Measurements from ENCODE around the gene DNHD1. TPM values are rescaled to one million over a fixed set of nuclear protein-coding genes. Genes with fewer than 3 reads are reported as not detected.
"Not testable (repeated sequence)": the region's sequence is repeated elsewhere in the genome, so short reads cannot be mapped to it uniquely, and the experiment has no call there.

The DNHD1 gene
- total RNA-seq, 1 experiment from 2014 or later: 11.5 TPM

DNA sequence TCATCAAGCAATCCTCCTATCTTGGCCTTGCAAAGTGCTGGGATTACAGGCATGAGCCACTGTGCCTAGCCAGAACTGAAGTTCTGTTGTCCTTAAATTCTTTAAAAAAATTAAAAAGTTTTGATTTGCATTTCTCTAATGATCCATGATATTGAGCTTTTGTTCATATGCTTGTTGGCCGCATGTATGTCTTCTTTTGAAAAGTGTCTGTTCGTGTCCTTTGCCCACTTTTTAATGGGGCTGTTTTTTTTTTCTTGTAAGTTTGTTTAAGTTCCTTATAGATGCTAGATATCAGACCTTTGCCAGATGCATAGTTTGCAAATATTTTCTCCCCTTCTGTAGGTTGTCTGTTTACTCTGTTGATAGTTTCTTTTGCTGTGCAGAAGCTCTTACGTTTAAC, 24.9 kb downstream of the DNHD1 start:
- ATAC-seq; POLR2A ChIA-PET; H3K9me3 Mint-ChIP-seq; DNase-seq (ENCODE audit: low spot score); H3K36me3 Mint-ChIP-seq; H3K4me1 Mint-ChIP-seq; H3K27ac Mint-ChIP-seq; H3K27me3 Mint-ChIP-seq (ENCODE audit: low read depth); H3K4me3 Mint-ChIP-seq: not testable (repeated sequence)
- CTCF ChIA-PET: interaction anchor here (1.3 kb wide), 1 partner anchor 9 kb away, joined by 5 read pairs; no protein-coding TSS in a partner anchor

DNA sequence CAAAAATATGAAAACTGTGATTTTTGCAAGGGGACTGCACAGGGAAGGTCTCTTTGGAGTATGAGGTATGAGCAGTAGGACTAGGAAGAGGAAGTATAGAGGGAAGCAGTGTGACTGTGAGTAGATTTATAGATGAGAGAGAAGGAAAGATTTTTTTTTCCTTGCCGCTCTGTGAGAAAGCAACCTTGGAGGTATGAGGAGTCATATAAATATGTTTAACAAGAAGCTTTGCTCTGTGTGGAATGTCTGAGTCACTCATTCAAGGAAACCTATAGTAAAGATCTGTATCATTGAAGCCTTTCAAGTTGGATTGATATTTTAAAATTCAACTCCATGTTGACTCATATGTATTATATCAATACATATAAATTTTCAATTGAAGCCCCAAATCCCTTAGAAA, 26.2 kb downstream of the DNHD1 start:
- no peaks in the 10 kb centered on the region for H3K9me3 Mint-ChIP-seq
- TF ChIP-seq, protein P1, sequence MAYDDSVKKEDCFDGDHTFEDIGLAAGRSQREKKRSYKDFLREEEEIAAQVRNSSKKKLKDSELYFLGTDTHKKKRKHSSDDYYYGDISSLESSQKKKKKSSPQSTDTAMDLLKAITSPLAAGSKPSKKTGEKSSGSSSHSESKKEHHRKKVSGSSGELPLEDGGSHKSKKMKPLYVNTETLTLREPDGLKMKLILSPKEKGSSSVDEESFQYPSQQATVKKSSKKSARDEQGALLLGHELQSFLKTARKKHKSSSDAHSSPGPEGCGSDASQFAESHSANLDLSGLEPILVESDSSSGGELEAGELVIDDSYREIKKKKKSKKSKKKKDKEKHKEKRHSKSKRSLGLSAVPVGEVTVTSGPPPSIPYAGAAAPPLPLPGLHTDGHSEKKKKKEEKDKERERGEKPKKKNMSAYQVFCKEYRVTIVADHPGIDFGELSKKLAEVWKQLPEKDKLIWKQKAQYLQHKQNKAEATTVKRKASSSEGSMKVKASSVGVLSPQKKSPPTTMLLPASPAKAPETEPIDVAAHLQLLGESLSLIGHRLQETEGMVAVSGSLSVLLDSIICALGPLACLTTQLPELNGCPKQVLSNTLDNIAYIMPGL (CRISPR knock-in tag; IDR thresholded peaks at IDR 0.05): no peak
- TF ChIP-seq ELF4 (CRISPR knock-in tag; IDR thresholded peaks at IDR 0.05; ENCODE audit: low read depth): no peak
- no peak for TF ChIP-seq ATF1 (CRISPR knock-in tag; IDR thresholded peaks at IDR 0.05)
- no peak for TF ChIP-seq ZNF263 (CRISPR knock-in tag; IDR thresholded peaks at IDR 0.05; ENCODE audit: low read depth)
- no peak for TF ChIP-seq RELA (CRISPR knock-in tag; IDR thresholded peaks at IDR 0.05; ENCODE audit: borderline replicate concordance)
- TF ChIP-seq, protein P2, sequence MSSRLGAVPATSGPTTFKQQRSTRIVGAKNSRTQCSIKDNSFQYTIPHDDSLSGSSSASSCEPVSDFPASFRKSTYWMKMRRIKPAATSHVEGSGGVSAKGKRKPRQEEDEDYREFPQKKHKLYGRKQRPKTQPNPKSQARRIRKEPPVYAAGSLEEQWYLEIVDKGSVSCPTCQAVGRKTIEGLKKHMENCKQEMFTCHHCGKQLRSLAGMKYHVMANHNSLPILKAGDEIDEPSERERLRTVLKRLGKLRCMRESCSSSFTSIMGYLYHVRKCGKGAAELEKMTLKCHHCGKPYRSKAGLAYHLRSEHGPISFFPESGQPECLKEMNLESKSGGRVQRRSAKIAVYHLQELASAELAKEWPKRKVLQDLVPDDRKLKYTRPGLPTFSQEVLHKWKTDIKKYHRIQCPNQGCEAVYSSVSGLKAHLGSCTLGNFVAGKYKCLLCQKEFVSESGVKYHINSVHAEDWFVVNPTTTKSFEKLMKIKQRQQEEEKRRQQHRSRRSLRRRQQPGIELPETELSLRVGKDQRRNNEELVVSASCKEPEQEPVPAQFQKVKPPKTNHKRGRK (CRISPR knock-in tag; IDR thresholded peaks at IDR 0.05; ENCODE audit: borderline replicate concordance): no peak
- no peak for TF ChIP-seq ZNF416 (CRISPR knock-in tag; IDR thresholded peaks at IDR 0.05)
- no peak for TF ChIP-seq SMAD3 (CRISPR knock-in tag; IDR thresholded peaks at IDR 0.05; ENCODE audit: borderline replicate concordance)
- TF ChIP-seq, protein P3, sequence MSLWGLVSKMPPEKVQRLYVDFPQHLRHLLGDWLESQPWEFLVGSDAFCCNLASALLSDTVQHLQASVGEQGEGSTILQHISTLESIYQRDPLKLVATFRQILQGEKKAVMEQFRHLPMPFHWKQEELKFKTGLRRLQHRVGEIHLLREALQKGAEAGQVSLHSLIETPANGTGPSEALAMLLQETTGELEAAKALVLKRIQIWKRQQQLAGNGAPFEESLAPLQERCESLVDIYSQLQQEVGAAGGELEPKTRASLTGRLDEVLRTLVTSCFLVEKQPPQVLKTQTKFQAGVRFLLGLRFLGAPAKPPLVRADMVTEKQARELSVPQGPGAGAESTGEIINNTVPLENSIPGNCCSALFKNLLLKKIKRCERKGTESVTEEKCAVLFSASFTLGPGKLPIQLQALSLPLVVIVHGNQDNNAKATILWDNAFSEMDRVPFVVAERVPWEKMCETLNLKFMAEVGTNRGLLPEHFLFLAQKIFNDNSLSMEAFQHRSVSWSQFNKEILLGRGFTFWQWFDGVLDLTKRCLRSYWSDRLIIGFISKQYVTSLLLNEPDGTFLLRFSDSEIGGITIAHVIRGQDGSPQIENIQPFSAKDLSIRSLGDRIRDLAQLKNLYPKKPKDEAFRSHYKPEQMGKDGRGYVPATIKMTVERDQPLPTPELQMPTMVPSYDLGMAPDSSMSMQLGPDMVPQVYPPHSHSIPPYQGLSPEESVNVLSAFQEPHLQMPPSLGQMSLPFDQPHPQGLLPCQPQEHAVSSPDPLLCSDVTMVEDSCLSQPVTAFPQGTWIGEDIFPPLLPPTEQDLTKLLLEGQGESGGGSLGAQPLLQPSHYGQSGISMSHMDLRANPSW (CRISPR knock-in tag; conservative IDR thresholded peaks at IDR 0.05; ENCODE audit: low read depth): no peak
- POLR2A ChIA-PET: no interaction called here
- CTCF ChIA-PET: no interaction called here
- H3K36me3 Mint-ChIP-seq: no peaks in the 10 kb centered on the region; the same call in 1 of the 2 replicates
- no peak overlapping the region for H3K27ac Mint-ChIP-seq
- ATAC-seq (no peak), DNase-seq (ENCODE audit: low spot score) (no peak)
- H3K4me1 Mint-ChIP-seq: no peaks in the 10 kb centered on the region
- H3K27me3 Mint-ChIP-seq (ENCODE audit: low read depth): no peaks in the 10 kb centered on the region; the same call in 1 of the 2 replicates
- H3K4me3 Mint-ChIP-seq: no peak overlapping the region

DNA sequence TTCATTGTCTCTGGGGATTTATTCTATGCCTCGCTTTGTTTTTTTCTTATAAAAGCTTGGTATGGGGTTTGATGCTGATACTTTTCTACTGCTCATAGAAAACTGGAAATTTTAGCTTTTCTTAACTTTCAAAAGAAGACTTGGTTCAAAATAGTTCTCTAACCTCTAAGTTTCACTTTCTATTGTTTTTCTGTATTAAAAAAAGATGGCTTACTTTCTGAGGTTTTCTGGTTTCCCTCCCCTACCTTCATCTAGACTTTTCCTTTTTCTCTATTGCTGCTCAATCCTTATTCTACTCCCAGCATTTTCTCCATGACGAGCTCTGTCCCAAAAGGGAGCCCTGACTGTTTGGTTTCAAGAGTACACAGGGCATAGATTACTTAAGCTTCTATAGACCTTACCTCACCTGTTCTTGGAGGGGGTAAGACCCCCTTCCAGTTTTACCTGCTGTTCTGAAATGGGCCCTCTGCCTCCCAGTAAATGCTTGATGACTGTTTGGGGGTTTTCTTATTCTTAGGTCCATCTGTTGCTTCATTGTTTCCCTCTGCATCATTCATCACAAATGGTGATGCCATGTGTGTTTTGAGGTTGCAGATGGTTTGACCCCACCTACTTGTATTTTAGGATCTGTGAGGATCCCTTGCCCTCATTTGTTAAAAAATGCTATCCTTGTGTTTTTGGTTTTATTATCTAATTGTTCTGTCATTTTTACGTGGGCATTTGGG, 29.5 kb downstream of the DNHD1 start:
- ATAC-seq (no peak), DNase-seq (ENCODE audit: low spot score) (no peak)
- Mint-ChIP-seq H3K36me3 (no peaks in the 10 kb centered on the region), H3K27me3 (ENCODE audit: low read depth) (no peaks in the 10 kb centered on the region; the same call in 1 of the 2 replicates), H3K4me1 (no peaks in the 10 kb centered on the region), H3K27ac (no peak overlapping the region), H3K4me3 (no peak overlapping the region), H3K9me3 (no peaks in the 10 kb centered on the region)
- TF ChIP-seq, protein P4, sequence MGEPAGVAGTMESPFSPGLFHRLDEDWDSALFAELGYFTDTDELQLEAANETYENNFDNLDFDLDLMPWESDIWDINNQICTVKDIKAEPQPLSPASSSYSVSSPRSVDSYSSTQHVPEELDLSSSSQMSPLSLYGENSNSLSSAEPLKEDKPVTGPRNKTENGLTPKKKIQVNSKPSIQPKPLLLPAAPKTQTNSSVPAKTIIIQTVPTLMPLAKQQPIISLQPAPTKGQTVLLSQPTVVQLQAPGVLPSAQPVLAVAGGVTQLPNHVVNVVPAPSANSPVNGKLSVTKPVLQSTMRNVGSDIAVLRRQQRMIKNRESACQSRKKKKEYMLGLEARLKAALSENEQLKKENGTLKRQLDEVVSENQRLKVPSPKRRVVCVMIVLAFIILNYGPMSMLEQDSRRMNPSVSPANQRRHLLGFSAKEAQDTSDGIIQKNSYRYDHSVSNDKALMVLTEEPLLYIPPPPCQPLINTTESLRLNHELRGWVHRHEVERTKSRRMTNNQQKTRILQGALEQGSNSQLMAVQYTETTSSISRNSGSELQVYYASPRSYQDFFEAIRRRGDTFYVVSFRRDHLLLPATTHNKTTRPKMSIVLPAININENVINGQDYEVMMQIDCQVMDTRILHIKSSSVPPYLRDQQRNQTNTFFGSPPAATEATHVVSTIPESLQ (CRISPR knock-in tag; IDR thresholded peaks at IDR 0.05): no peak
- TF ChIP-seq ETV6 (CRISPR knock-in tag; IDR thresholded peaks at IDR 0.05) (no peak), IRF2 (CRISPR knock-in tag; IDR thresholded peaks at IDR 0.05; ENCODE audit: borderline replicate concordance, low read depth) (no peak), ZNF416 (CRISPR knock-in tag; IDR thresholded peaks at IDR 0.05) (no peak), ELF4 (CRISPR knock-in tag; IDR thresholded peaks at IDR 0.05; ENCODE audit: low read depth) (no peak)
- TF ChIP-seq, protein P5, sequence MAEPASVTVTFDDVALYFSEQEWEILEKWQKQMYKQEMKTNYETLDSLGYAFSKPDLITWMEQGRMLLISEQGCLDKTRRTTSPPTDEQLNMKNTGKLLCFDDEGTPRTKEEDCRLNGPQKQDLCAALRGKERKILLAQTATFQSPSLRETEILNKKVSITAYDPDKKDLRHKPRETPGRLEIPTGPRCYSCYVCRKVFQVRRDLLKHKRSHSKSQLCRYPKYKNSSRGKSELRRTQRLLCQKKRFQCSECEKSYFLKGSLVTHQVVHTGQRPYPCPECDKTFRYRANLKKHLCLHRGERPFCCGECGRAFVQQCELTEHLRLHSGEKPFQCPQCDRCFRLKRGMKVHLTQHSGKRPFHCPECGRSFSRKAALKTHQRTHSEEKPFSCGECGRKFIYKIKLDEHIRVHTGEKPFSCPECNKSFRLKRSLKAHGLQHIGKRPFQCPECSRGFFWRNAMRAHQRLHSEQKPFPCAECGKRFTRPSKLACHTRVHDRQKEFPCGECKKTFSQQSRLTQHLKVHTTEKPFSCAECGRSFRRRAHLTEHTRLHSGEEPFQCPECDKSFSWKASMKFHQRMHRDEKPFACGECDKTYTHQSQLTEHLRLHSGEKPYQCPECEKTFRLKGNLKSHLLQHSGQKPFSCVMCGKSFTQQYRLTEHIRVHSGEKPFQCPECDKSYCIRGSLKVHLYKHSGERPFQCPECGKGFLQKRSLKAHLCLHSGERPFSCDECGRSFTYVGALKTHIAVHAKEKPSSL (CRISPR knock-in tag; conservative IDR thresholded peaks at IDR 0.05): no peak
- ChIA-PET POLR2A (no interaction called here), CTCF (interaction anchor here (0.7 to 1.2 kb wide), 2 partner anchors 45 to 148 kb away, joined by 3 read pairs; no protein-coding TSS in a partner anchor)
